Hepatocyte (in vitro differentiated cells): Measurements from ENCODE around the gene GRIK2.

ENCODE experiments used
- EZH2 ChIP-seq: fragments of 200-600 bp; sonication (generic); IDR thresholded peaks from 2 replicates; pipeline ENCODE4 v1.6.1; 2016; ENCODE audit warnings: antibody characterized with exemption, mild to moderate bottlenecking, borderline replicate concordance
- TF ChIP-seq, protein P1 (sequence below): fragments of 200-600 bp; sonication (generic); IDR thresholded peaks from 2 replicates; pipeline ENCODE4 v1.5.1; 2016; ENCODE audit warnings: antibody characterized with exemption, mild to moderate bottlenecking; ENCODE audit not compliant: poor library complexity

DNA sequence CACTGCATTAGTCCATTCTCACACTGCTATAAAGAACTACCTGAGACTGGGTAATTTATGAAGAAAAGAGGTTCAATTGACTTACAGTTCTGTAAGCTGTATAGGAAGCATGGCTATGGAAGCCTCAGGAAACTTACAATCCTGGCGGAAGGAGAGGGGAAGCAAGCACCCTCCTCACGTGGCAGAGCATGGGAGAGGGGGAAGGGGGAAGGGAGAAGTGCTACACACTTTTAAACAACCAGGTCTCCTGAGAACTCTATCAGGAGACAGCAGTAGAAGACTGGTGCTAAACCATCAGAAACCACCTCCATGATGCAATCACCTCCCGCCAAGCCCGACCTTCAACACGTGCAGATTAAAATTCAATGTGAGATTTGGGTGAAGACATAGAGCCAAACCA, 494.0 kb downstream of the GRIK2 start:
- TF ChIP-seq, protein P1, sequence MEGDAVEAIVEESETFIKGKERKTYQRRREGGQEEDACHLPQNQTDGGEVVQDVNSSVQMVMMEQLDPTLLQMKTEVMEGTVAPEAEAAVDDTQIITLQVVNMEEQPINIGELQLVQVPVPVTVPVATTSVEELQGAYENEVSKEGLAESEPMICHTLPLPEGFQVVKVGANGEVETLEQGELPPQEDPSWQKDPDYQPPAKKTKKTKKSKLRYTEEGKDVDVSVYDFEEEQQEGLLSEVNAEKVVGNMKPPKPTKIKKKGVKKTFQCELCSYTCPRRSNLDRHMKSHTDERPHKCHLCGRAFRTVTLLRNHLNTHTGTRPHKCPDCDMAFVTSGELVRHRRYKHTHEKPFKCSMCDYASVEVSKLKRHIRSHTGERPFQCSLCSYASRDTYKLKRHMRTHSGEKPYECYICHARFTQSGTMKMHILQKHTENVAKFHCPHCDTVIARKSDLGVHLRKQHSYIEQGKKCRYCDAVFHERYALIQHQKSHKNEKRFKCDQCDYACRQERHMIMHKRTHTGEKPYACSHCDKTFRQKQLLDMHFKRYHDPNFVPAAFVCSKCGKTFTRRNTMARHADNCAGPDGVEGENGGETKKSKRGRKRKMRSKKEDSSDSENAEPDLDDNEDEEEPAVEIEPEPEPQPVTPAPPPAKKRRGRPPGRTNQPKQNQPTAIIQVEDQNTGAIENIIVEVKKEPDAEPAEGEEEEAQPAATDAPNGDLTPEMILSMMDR, result no peak
- TF ChIP-seq EZH2, result no peak
